ENCODE results near the gene INSM1. TPM values are rescaled to one million over a fixed set of nuclear protein-coding genes. Genes with fewer than 3 reads are reported as not detected.

The INSM1 gene
- total RNA-seq, 1 experiment from 2014 or later: not detected

GRCh38 chr20:20329564-20329963 is 38.3 kb upstream of the INSM1 start:
- Histone ChIP-seq H3K27me3 (ENCODE audit: insufficient read depth, low read depth) (peaks cover 39% of the 10 kb centered on the region), H3K27ac (no peak overlapping the region), H3F3A (ENCODE audit: insufficient read depth, low read depth) (no peaks in the 10 kb centered on the region), H3K4me2 (no peak overlapping the region), H3K9me2 (ENCODE audit: insufficient read depth) (no peaks in the 10 kb centered on the region), H3K4me3 (no peak overlapping the region), H4K20me1 (ENCODE audit: insufficient read depth) (no peaks in the 10 kb centered on the region), H2AFZ (no peak overlapping the region), H3K36me3 (ENCODE audit: low read depth) (no peaks in the 10 kb centered on the region), H3K9me3 (ENCODE audit: insufficient read depth, low read depth) (no peaks in the 10 kb centered on the region), H3K79me2 (ENCODE audit: low read depth) (no peaks in the 10 kb centered on the region), H3K4me1 (replicated peaks; ENCODE audit: insufficient read depth) (no peaks in the 10 kb centered on the region)
- BruUV-seq (replicated peaks): no TSS peak
- no peak for DNase-seq
- intact Hi-C loops (cut with micrococcal nuclease; ENCODE audit: unreplicated experiment): no loop called here
- TF ChIP-seq CTCF (conservative IDR thresholded peaks at IDR 0.05): no peak
- TF ChIP-seq EZH2 (IDR thresholded peaks at IDR 0.05; ENCODE audit: low read depth): no peak
- CTCF ChIA-PET: no interaction called here
- POLR2A ChIA-PET (ENCODE audit: unreplicated experiment): no interaction called here

GRCh38 chr20:20331156-20331555 is 36.7 kb upstream of the INSM1 start:
- H3K4me3 ChIP-seq: no peak overlapping the region
- no peaks in the 10 kb centered on the region for H3K4me1 ChIP-seq (replicated peaks; ENCODE audit: insufficient read depth)
- no peaks in the 10 kb centered on the region for H4K20me1 ChIP-seq (ENCODE audit: insufficient read depth)
- H3K27ac ChIP-seq: no peak overlapping the region
- no peak overlapping the region for H3K4me2 ChIP-seq
- H3K36me3 ChIP-seq (ENCODE audit: low read depth): no peaks in the 10 kb centered on the region
- no peaks in the 10 kb centered on the region for H3K79me2 ChIP-seq (ENCODE audit: low read depth)
- intact Hi-C loops (cut with micrococcal nuclease; ENCODE audit: unreplicated experiment): no loop called here
- H3K9me3 ChIP-seq (ENCODE audit: insufficient read depth, low read depth): no peaks in the 10 kb centered on the region
- ChIA-PET CTCF (no interaction called here), POLR2A (ENCODE audit: unreplicated experiment) (no interaction called here)
- no TSS peak for BruUV-seq (replicated peaks)
- H3K9me2 ChIP-seq (ENCODE audit: insufficient read depth): no peaks in the 10 kb centered on the region
- DNase-seq: no peak
- no peaks in the 10 kb centered on the region for H3F3A ChIP-seq (ENCODE audit: insufficient read depth, low read depth)
- TF ChIP-seq EZH2 (IDR thresholded peaks at IDR 0.05; ENCODE audit: low read depth) (no peak), CTCF (conservative IDR thresholded peaks at IDR 0.05) (no peak)
- no peak overlapping the region for H2AFZ ChIP-seq
- H3K27me3 ChIP-seq (ENCODE audit: insufficient read depth, low read depth): peaks cover 55% of the 10 kb centered on the region

- no peaks in the 10 kb centered on the region for H3F3A ChIP-seq (ENCODE audit: insufficient read depth, low read depth)
- TF ChIP-seq EZH2 (IDR thresholded peaks at IDR 0.05; ENCODE audit: low read depth) (no peak), CTCF (conservative IDR thresholded peaks at IDR 0.05) (no peak)
- BruUV-seq (replicated peaks): no TSS peak
- H2AFZ ChIP-seq: no peak overlapping the region
- no peaks in the 10 kb centered on the region for H3K36me3 ChIP-seq (ENCODE audit: low read depth)
- intact Hi-C loops (cut with micrococcal nuclease; ENCODE audit: unreplicated experiment): no loop called here
- H3K9me2 ChIP-seq (ENCODE audit: insufficient read depth): no peaks in the 10 kb centered on the region
- H3K27me3 ChIP-seq (ENCODE audit: insufficient read depth, low read depth): peaks cover 57% of the 10 kb centered on the region
- H3K4me3 ChIP-seq: no peak overlapping the region
- H3K79me2 ChIP-seq (ENCODE audit: low read depth): no peaks in the 10 kb centered on the region
- no peak overlapping the region for H3K27ac ChIP-seq
- ChIA-PET POLR2A (ENCODE audit: unreplicated experiment) (no interaction called here), CTCF (no interaction called here)
- DNase-seq: no peak
- no peak overlapping the region for H3K4me2 ChIP-seq
- H3K4me1 ChIP-seq (replicated peaks; ENCODE audit: insufficient read depth): no peaks in the 10 kb centered on the region
- no peaks in the 10 kb centered on the region for H3K9me3 ChIP-seq (ENCODE audit: insufficient read depth, low read depth)
- no peaks in the 10 kb centered on the region for H4K20me1 ChIP-seq (ENCODE audit: insufficient read depth)
Observed at GRCh38 chr20:20331817-20332216, 36.1 kb upstream of the INSM1 start.
